Endothelial cell (in vitro differentiated cells): ENCODE data around the gene C19orf73. TPM values are rescaled to one million over a fixed set of nuclear protein-coding genes. Genes with fewer than 3 reads are reported as not detected.
"Not testable (repeated sequence)": the region's sequence is repeated elsewhere in the genome, so short reads cannot be mapped to it uniquely, and the experiment has no call there.

Experiments used
- DNase-seq: peaks from one replicate; pipeline ENCODE4 v3.0.0; 2021; ENCODE audit warnings: low spot score
- H3K27ac Mint-ChIP-seq: one replicate; pipeline ENCODE4 v1.8.0; 2021; ENCODE audit warnings: mixed read lengths, inconsistent platforms; ENCODE audit not compliant: unreplicated experiment
- H3K27me3 Mint-ChIP-seq: one replicate; pipeline ENCODE4 v1.8.0; 2021; ENCODE audit warnings: mild to moderate bottlenecking, moderate library complexity, mixed read lengths, inconsistent platforms; ENCODE audit not compliant: unreplicated experiment
- H3K36me3 Mint-ChIP-seq: one replicate; pipeline ENCODE4 v1.8.0; 2021; ENCODE audit warnings: mild to moderate bottlenecking, low read depth, mixed read lengths, inconsistent platforms; ENCODE audit not compliant: unreplicated experiment
- H3K4me1 Mint-ChIP-seq: one replicate; pipeline ENCODE4 v1.8.0; 2021; ENCODE audit warnings: mild to moderate bottlenecking, mixed read lengths, inconsistent platforms; ENCODE audit not compliant: unreplicated experiment
- H3K4me3 Mint-ChIP-seq: one replicate; pipeline ENCODE4 v1.8.0; 2021; ENCODE audit warnings: mild to moderate bottlenecking, mixed read lengths, inconsistent platforms; ENCODE audit not compliant: unreplicated experiment
- H3K9me3 Mint-ChIP-seq: one replicate; pipeline ENCODE4 v1.8.0; 2021; ENCODE audit warnings: mixed read lengths, inconsistent platforms; ENCODE audit not compliant: unreplicated experiment
- CTCF ChIP-seq: fragments of 200-600 bp; sonication (generic); IDR thresholded peaks from one replicate; pipeline ENCODE4 v1.5.0; 2021; ENCODE audit warnings: antibody characterized with exemption; ENCODE audit not compliant: unreplicated experiment
- total RNA-seq: library from RNA; stranded (reverse); fragmentation: NEBNext Ultra II Directional; extraction: Animal tissue kit (Norgen Biotek cat#: 25700); gene quantifications from one replicate; pipeline ENCODE4 v1.2.1, GENCODE V29; 2021; ENCODE audit not compliant: unreplicated experiment

C19orf73 gene
- total RNA-seq, 1 donor from 2014 or later = 0.51 TPM

DNA sequence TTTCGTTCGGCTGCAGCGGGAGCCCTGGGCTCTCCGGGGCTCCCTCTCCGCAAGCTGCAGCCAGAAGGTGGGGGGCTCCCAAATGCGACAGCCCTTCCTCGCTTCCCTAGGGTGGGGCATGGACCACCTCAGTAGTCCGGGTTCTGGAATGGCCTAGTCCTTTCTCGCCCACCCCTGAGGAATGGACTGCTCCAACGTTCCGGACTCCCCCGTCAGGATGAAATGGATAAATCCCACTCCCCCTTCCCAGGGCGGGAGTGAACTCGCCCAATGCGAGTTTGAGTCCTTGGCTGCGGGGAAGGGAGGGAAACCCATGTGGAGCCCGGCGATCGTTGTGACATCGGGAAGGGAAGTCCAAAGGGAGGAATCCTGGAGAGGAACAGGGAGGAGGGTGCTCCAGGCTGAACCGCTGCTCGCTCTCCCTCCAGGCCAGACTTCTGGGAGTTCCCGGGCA, 30.7 kb upstream of the C19orf73 start:
- Mint-ChIP-seq H3K27me3 (peaks cover 28% of the 10 kb centered on the region), H3K36me3 (peaks cover 16% of the 10 kb centered on the region), H3K9me3 (no peaks in the 10 kb centered on the region), H3K27ac (peak overlapping the region; percentile 24), H3K4me1 (peaks cover 27% of the 10 kb centered on the region), H3K4me3 (peak overlapping the region; percentile 94)
- peak; percentile 73 for DNase-seq
- TF ChIP-seq CTCF = no peak

DNA sequence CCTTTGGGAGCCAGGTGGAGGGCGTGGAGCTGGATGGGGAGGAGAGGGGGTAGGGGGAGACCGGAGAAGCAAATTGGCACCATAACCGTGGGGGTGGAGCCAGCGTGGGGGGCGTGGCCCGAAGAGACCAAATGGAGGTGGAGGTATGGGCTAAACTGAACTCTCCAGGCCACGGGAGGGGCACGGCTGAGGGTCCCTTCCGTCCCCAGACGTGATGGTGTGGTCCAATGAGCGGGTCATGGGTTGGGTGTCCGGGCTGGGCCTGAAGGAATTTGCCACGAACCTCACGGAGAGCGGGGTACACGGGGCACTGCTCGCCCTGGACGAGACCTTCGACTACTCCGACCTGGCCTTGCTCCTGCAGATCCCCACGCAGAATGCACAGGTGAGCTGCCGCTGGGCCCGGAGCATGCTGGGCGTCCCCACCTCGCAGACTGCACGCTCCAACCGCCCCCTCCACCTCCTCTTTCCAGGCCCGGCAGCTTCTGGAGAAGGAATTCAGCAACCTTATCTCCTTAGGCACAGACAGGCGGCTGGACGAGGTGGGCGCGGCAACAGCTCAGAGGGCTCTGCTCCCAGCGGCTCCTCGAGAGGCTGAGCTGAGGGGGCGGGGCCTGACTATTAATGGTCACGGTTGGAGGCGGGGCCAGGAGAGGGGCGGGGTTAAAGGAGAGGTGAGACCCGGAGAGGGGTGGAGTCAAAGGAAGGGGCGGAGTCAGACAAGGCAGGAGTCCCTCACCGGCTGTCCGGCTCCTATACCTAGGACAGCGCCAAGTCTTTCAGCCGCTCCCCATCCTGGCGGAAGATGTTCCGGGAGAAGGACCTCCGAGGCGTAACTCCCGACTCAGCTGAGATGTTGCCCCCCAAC, 30.1 kb upstream of the C19orf73 start:
- peak; percentile 99 for DNase-seq
- Mint-ChIP-seq H3K4me1 (peaks cover 27% of the 10 kb centered on the region), H3K36me3 (peaks cover 9% of the 10 kb centered on the region), H3K4me3 (peak overlapping the region; percentile 94), H3K9me3 (no peaks in the 10 kb centered on the region), H3K27me3 (peaks cover 22% of the 10 kb centered on the region), H3K27ac (peak overlapping the region; percentile 61)
- no peak for TF ChIP-seq CTCF

- Mint-ChIP-seq H3K4me3 (peak overlapping the region; percentile 94), H3K27ac (peak overlapping the region; percentile 61), H3K36me3 (peaks cover 4% of the 10 kb centered on the region), H3K4me1 (peaks cover 28% of the 10 kb centered on the region), H3K27me3 (peaks cover 22% of the 10 kb centered on the region), H3K9me3 (no peaks in the 10 kb centered on the region)
- no peak for DNase-seq
- TF ChIP-seq CTCF = no peak
Measured at GRCh38 chr19:49148044-49148682, 29.2 kb upstream of the C19orf73 start.

DNA sequence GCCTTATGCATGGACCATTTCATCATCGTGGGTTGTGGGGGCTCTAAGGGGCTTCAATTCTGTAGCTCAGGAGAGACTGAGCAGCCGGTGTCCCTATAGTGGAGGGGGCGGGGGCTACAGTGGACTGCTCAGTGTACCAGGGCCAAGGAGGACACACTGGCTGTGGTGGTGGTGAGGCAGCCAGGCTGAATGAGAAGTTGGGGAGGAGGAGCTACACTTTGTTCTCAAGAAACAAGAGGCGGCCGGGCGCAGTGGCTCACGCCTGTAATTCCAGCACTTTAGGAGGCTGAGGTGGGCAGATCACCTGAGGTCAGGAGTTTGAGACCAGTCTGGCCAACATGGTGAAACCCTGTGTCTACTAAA, 27.4 kb upstream of the C19orf73 start:
- H3K9me3 Mint-ChIP-seq, H3K27ac Mint-ChIP-seq, H3K36me3 Mint-ChIP-seq, DNase-seq: not testable (repeated sequence)
- Mint-ChIP-seq H3K4me3 (peak overlapping the region; percentile 68), H3K27me3 (peaks cover 18% of the 10 kb centered on the region), H3K4me1 (peaks cover 33% of the 10 kb centered on the region)

GRCh38 chr19:49145573-49146407, 26.8 kb upstream of the C19orf73 start:
- H3K9me3 Mint-ChIP-seq = no peaks in the 10 kb centered on the region
- H3K27ac Mint-ChIP-seq = no peak overlapping the region
- TF ChIP-seq CTCF = peak; percentile 96
- peaks cover 20% of the 10 kb centered on the region for H3K27me3 Mint-ChIP-seq
- peak; percentile 89 for DNase-seq
- H3K36me3 Mint-ChIP-seq = peaks cover 4% of the 10 kb centered on the region
- H3K4me3 Mint-ChIP-seq = peak overlapping the region; percentile 68
- H3K4me1 Mint-ChIP-seq = peaks cover 31% of the 10 kb centered on the region
